H1 (cell line): Measurements from ENCODE around the gene ASIC5. TPM values are rescaled to one million over a fixed set of nuclear protein-coding genes. Genes with fewer than 3 reads are reported as not detected.

Experiments
- CBX5 ChIP-seq: fragments of 300-800, 300-1000 bp; sonication (generic); IDR thresholded peaks from 2 replicates; pipeline ENCODE4 v1.7.1; 2016; ENCODE audit warnings: antibody characterized with exemption, low read length, low read depth
- EZH2 ChIP-seq: fragments of 200-600 bp; sonication (generic); IDR thresholded peaks from 2 replicates; pipeline ENCODE4 v1.7.1; 2012; ENCODE audit warnings: low read depth, mild to moderate bottlenecking, moderate library complexity, low read length, inconsistent platforms; ENCODE audit not compliant: severe bottlenecking
- FOSL1 ChIP-seq: IDR thresholded peaks from 2 replicates; pipeline ENCODE4 v1.6.1; 2011; ENCODE audit warnings: mild to moderate bottlenecking, low read depth, low read length, moderate library complexity; ENCODE audit not compliant: insufficient read depth
- GTF2F1 ChIP-seq: IDR thresholded peaks from 2 replicates; pipeline ENCODE4 v1.6.1; 2012; ENCODE audit warnings: low read depth, low read length, improper control_type of control experiment, borderline replicate concordance
- JUN ChIP-seq: IDR thresholded peaks from 2 replicates; pipeline ENCODE4 v1.6.1; 2011; ENCODE audit warnings: low read depth, mild to moderate bottlenecking, improper control_type of control experiment, low read length
- KDM4A ChIP-seq: IDR thresholded peaks from one replicate; pipeline ENCODE4 v1.7.1; 2012; ENCODE audit warnings: low read depth, mild to moderate bottlenecking, moderate library complexity, low read length, inconsistent platforms; ENCODE audit not compliant: severe bottlenecking
- RAD21 ChIP-seq, 2 experiments: IDR thresholded peaks in 1 of 2; conservative IDR thresholded peaks in 1 of 2; 2 replicates each; pipeline ENCODE4 v1.6.1; 2011; ENCODE audit warnings: low read depth in 2 of 2, low read length in 2 of 2, improper control_type of control experiment in 1 of 2, inconsistent platforms in 1 of 2, mild to moderate bottlenecking in 1 of 2, moderate library complexity in 1 of 2
- polyA plus RNA-seq, 7 experiments: library from polyadenylated mRNA; depleted of rRNA in 3 of 7; stranded (reverse) in 5 of 7; unstranded in 2 of 7; fragments of >200 nt in 5 of 7; fragments of 200-250 nt in 2 of 7; gene quantifications; 1 replicate in 5 of 7; 2 replicates in 1 of 7; 4 replicates in 1 of 7; pipeline versions ENCODE4 v1.2.1 to v1.2.3, GENCODE V29; 2011 to 2013; ENCODE audit warnings: missing spikeins in 2 of 7, mixed read lengths in 2 of 7
- total RNA-seq: library from RNA; stranded (reverse); fragmentation: NEBNext Ultra II Directional; extraction: Animal tissue kit (Norgen Biotek cat#: 25700); gene quantifications from 2 replicates; pipeline ENCODE4 v1.2.1, GENCODE V29; 2021
- TF ChIP-seq, protein P1 (sequence below): fragments of 300-600 bp; sonication (generic); IDR thresholded peaks from 2 replicates; pipeline ENCODE4 v1.7.1; 2012; ENCODE audit warnings: low read length, moderate library complexity, mild to moderate bottlenecking, inconsistent platforms; ENCODE audit not compliant: insufficient replicate concordance
- TF ChIP-seq, protein P2 (sequence below): IDR thresholded peaks from 2 replicates; pipeline ENCODE4 v1.6.1; 2012; ENCODE audit warnings: inconsistent platforms

The ASIC5 gene
- total and polyA plus RNA-seq, 2 of the 8 experiments (the other 6 are each of a cell fraction or from before 2014, with no cell fraction given), result not detected

GRCh38 chr4:155789391-155789790 is 76.7 kb downstream of the ASIC5 start (continued):
- TF ChIP-seq, protein P1, sequence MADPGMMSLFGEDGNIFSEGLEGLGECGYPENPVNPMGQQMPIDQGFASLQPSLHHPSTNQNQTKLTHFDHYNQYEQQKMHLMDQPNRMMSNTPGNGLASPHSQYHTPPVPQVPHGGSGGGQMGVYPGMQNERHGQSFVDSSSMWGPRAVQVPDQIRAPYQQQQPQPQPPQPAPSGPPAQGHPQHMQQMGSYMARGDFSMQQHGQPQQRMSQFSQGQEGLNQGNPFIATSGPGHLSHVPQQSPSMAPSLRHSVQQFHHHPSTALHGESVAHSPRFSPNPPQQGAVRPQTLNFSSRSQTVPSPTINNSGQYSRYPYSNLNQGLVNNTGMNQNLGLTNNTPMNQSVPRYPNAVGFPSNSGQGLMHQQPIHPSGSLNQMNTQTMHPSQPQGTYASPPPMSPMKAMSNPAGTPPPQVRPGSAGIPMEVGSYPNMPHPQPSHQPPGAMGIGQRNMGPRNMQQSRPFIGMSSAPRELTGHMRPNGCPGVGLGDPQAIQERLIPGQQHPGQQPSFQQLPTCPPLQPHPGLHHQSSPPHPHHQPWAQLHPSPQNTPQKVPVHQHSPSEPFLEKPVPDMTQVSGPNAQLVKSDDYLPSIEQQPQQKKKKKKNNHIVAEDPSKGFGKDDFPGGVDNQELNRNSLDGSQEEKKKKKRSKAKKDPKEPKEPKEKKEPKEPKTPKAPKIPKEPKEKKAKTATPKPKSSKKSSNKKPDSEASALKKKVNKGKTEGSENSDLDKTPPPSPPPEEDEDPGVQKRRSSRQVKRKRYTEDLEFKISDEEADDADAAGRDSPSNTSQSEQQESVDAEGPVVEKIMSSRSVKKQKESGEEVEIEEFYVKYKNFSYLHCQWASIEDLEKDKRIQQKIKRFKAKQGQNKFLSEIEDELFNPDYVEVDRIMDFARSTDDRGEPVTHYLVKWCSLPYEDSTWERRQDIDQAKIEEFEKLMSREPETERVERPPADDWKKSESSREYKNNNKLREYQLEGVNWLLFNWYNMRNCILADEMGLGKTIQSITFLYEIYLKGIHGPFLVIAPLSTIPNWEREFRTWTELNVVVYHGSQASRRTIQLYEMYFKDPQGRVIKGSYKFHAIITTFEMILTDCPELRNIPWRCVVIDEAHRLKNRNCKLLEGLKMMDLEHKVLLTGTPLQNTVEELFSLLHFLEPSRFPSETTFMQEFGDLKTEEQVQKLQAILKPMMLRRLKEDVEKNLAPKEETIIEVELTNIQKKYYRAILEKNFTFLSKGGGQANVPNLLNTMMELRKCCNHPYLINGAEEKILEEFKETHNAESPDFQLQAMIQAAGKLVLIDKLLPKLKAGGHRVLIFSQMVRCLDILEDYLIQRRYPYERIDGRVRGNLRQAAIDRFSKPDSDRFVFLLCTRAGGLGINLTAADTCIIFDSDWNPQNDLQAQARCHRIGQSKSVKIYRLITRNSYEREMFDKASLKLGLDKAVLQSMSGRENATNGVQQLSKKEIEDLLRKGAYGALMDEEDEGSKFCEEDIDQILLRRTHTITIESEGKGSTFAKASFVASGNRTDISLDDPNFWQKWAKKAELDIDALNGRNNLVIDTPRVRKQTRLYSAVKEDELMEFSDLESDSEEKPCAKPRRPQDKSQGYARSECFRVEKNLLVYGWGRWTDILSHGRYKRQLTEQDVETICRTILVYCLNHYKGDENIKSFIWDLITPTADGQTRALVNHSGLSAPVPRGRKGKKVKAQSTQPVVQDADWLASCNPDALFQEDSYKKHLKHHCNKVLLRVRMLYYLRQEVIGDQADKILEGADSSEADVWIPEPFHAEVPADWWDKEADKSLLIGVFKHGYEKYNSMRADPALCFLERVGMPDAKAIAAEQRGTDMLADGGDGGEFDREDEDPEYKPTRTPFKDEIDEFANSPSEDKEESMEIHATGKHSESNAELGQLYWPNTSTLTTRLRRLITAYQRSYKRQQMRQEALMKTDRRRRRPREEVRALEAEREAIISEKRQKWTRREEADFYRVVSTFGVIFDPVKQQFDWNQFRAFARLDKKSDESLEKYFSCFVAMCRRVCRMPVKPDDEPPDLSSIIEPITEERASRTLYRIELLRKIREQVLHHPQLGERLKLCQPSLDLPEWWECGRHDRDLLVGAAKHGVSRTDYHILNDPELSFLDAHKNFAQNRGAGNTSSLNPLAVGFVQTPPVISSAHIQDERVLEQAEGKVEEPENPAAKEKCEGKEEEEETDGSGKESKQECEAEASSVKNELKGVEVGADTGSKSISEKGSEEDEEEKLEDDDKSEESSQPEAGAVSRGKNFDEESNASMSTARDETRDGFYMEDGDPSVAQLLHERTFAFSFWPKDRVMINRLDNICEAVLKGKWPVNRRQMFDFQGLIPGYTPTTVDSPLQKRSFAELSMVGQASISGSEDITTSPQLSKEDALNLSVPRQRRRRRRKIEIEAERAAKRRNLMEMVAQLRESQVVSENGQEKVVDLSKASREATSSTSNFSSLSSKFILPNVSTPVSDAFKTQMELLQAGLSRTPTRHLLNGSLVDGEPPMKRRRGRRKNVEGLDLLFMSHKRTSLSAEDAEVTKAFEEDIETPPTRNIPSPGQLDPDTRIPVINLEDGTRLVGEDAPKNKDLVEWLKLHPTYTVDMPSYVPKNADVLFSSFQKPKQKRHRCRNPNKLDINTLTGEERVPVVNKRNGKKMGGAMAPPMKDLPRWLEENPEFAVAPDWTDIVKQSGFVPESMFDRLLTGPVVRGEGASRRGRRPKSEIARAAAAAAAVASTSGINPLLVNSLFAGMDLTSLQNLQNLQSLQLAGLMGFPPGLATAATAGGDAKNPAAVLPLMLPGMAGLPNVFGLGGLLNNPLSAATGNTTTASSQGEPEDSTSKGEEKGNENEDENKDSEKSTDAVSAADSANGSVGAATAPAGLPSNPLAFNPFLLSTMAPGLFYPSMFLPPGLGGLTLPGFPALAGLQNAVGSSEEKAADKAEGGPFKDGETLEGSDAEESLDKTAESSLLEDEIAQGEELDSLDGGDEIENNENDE, result no peak
- TF ChIP-seq RAD21 (IDR thresholded peaks at IDR 0.05 in 1 of 2, conservative IDR thresholded peaks at IDR 0.05 in 1 of 2; ENCODE audit: low read depth in 2 of 2, low read length in 2 of 2) (no peak), KDM4A (no peak), JUN (no peak), GTF2F1 (no peak), CBX5 (no peak), EZH2 (no peak), FOSL1 (no peak)
- TF ChIP-seq, protein P2, sequence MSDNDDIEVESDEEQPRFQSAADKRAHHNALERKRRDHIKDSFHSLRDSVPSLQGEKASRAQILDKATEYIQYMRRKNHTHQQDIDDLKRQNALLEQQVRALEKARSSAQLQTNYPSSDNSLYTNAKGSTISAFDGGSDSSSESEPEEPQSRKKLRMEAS, result no peak
